Ammon's horn (tissue), 1 donor: ENCODE measurements around the gene HES5.
A peak's percentile ranks its signal among the peaks of the same experiment; 100 is the strongest.

Experiments
- DNase-seq: peaks from one replicate; pipeline ENCODE4 v3.0.0-alpha.2; 2016; ENCODE audit warnings: low spot score

Gene HES5

GRCh38 chr1:2546515-2547209 is 16.6 kb upstream of the HES5 start:
- DNase-seq: peak; percentile 82

DNA sequence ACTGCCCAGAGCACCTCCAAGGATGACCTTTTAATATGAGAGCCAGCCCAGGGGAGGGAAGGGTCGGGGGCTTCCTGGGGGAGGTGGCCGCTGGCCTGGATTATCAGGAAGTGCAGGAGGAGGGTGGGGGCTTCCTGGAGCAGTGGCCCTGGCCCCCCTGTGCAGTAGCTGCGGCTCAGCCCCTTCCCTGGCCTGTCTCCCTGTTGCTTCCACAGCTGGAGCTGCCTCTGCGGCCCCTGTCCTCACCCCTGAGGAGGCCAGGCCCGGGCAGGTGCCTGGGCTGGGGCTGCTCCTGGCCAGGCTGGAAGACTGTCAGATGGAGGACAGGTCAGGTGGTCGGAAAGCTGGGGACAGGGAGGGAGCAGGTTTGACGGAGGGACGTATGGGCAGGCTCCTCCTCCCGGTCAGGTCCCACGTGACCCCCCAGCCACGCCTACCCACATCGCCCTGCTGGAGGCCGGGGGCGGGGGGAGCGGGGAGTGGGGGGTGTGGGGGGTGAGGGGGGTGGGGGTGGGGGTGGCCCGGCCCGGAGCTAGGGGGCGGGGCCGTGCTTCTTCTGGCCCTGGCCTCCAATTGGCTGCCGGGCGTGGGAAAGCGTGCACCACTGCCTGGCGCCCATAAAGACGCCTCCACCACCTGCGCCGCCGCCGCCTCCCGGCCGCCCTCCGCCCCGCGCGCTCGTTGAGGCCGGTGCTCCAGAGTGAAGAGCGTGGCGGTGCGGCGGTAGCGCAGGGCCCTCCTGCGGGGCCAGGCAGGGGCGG is 15.9 kb upstream of the HES5 start:
- DNase-seq: peak; percentile 92

DNA sequence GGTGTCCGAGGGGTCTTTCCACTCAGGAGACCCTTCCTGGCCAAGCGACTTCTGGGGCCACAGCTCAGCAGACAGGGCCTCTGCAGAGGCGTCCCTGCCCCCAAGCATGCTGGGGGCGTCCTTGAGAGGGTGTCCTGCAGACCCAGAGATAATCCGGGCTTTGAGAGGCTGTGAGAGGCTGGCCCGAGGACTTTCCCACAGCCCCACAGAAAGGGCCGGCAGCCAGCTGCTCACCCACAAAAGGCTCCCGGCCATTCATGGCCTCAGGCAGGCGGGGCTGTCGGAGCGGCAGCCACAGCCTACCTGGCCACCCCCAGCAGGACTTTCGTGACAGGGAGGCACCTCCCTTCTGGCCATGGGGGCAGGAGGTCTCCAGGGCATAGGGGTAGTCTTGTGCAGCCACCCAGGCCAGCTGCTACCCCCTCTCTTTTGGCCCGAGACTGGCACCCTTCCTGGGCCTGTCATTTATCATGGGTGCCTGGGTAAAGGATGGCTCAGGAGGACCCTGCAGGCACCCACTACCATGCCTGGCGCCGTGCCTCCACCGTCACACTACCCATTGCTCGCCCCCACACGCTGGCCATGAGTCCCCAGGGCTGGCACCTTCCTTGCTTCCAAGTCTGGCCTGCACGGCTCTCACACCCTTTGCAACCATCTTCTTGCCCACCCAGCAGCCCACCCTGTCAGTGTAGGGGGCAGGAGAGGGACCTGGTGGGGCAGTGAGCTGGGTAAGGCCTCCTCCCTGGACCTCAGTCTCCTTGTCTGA is 15.0 kb upstream of the HES5 start:
- no peak for DNase-seq

GRCh38 chr1:2544093-2544874 is 14.2 kb upstream of the HES5 start:
- DNase-seq: no peak

- DNase-seq: peak; percentile 69
These were observed 13.6 kb upstream of the HES5 start for GRCh38 chr1:2543543-2544092.

- DNase-seq: no peak
These were observed 12.3 kb upstream of the HES5 start for GRCh38 chr1:2542246-2542915.

DNA sequence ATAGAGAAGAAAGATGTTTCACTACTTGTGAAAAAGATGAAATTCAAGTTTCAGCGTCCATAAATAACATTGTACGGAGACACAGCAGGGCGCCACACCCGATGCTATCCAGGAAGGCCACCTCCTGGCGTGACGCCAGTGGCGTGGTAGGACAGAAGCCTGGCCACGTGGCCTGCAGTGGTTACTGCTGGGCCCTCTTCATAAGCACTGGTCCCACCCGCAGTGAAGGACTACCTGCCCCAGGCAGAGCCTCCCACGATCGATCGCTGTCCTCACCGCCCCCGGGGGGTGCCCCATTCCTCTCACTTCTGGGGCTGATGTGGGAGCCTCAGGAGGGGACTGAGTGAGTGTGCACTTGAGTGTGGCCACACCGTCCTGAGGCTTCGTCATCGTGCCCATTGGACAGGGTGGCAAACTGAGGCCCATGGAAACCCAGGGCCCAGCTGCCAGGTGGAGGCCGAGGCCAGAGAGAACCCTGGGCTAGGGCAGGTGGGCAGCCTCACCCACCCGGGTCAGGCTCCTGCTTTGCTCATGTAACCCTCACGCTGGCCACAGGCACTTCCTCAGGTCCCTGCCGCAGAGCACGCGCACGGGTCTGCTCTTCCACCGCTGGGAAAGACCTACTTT is 11.7 kb upstream of the HES5 start:
- no peak for DNase-seq

- no peak for DNase-seq
These were observed 10.9 kb upstream of the HES5 start for GRCh38 chr1:2540816-2541492.

DNA sequence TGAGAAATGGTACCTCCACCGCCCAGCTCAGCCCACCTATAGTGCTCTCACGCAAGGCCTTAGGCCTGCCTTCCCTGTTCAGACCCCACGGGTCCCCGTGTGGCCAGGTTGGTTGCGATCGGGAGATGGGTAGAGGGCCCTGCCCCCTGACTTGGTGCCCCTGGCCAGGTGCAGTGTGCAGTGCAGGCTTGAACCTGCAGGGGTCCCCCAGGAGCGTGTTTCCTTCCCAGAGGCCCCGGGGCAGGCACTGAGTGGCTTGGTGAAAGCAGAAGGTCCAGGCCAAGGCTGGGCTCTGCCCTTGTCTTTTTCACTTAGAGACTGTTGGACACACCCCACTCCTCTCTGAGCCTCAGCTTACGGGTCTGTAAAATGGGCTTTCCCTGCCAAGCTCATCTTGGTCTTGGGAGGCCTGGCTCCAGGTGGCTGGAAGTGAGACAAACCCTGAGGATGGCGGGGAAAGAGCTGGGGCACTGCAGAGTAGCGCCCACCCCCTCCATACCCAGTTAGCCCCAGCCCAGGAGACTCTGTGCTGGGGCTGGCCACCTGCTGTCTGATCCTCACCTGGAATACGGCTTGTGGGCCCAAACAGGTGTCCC is 9.3 kb upstream of the HES5 start:
- no peak for DNase-seq

DNA sequence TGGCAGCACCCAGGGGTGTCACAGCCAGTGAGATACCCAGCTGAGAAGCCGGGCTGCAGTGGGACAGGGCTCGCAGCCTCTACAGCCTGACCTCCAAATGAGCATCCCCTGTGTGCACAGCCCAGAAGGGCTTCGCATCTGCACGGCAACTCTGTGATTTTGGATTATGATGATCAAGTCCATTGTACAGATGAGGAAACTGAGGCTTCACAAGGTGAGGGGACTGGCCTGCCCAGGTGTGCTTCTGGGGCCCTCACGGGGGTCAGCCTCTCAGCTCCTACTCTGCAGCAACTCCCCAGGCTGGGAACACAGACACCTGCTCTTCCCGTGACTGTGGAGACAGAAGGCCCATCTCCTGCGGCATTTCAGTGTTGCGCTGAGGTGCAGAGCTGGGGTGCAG is 8.8 kb upstream of the HES5 start:
- DNase-seq: no peak

GRCh38 chr1:2538376-2538775 is 8.3 kb upstream of the HES5 start:
- DNase-seq: no peak

DNA sequence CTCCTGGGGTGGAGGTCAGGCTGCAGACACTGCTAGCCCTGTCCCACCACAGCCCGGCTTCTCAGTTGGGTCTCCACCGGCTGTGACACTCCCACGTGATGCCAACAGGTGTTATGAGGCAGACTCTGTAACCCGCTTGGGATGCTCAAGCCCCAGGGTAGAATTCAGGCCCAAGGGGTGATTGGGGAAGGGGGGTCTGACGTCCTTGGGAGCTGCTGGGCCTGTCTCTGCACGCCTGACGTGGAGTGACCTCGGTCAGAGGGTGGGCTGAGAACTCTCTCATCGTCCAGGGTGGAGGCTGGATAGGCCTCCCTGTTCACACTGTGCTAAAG is 7.7 kb upstream of the HES5 start:
- no peak for DNase-seq

DNA sequence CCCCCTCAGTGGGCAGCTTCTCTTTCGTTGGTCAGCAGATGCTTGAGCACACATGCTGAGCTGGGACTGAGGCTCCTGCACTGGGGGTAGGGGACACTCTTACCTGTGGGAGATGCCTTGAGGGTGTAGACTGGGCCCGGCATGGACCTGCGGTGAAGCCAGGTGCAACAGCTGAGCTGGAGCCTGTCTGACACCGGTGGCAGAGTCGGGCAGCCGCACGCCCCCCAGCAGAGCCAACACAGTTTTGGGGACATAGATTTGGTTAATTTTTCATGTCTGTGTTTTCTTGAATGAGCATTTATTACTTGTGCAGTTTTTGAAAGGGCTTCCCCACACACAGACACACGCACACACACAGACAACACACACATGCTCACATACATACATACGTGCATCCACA is 5.9 kb upstream of the HES5 start:
- DNase-seq: no peak

- DNase-seq: no peak
These were observed 5.4 kb upstream of the HES5 start for GRCh38 chr1:2535455-2535854.

DNA sequence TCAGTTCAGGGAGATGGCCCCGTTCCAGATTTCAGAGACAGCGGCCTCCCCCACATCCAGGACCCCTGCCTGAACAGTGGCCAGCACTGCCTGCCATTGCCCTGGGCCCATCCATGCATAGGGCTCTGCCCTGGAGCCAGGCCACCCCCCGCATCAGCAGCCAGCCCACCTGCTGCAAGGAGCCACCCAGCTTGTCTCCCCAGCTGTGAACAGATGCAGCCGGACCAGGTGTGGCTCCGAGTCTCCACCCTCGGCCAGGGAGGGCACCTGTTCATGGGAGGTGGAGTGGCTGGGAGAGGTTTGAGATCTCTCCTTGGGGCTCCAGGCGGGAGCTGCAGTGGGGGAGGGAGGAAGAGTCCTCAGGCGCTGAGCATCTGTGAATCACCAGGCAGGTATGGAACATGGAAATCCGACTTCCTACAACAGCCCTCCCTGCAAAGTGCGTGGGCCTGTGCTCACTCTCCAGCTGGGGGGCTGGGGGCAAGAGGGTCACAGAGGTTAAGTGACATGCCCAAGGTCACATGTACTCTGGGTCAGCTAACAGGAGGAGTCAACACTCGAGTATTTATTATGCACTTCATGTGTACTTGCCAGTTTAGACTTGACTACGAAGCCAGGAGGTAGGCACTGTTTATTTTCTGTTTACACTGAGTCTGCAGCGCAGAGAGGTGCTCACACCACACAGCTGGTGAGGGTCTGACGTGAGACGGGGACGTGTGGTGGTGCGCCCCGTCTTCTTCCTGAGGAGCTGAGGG is 4.8 kb upstream of the HES5 start:
- DNase-seq: no peak

DNA sequence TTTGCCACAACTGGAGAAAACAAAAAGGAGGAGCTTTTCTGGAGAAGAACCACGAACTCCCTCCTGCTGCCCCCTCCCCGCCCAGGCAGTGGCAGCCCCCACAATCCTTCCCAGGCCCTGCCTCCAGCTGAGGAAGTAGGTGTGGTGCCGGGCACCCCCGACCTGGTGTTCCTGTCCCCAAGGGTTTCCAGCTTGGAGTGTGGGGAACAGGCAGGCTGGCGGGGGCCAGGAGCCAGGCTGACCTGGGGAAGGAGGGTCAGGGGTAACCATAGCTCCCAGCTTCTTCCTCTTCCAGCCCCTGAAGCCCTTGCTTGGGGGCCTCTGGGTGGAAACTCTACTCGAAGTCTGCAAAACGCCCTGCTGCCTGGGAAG is 4.2 kb upstream of the HES5 start:
- DNase-seq: no peak

- no peak for DNase-seq
These were observed 3.3 kb upstream of the HES5 start for GRCh38 chr1:2533365-2533764.

- DNase-seq: peak; percentile 53
These were observed 2.6 kb upstream of the HES5 start for GRCh38 chr1:2532485-2533160.
